Kidney (tissue), 14 donors: ENCODE measurements around the gene FAM171A1. TPM values are rescaled to one million over a fixed set of nuclear protein-coding genes. Genes with fewer than 3 reads are reported as not detected.

ENCODE experiments used
- DNase-seq, 5 donors: peaks; one replicate each; pipeline ENCODE4 v3.0.0-alpha.2; 2013 to 2020
- FAIRE-seq: peaks from 2 replicates; lab custom pipeline; 2012; peaks lifted over from hg19 to GRCh38; lab: Jason Lieb, UNC
- H3K27ac ChIP-seq, 2 donors: one replicate each; pipeline ENCODE4 v1.7.0; 2013; ENCODE audit warnings: low read depth in 2 of 2, low read length in 2 of 2, inconsistent platforms in 1 of 2
- H3K27me3 ChIP-seq: one replicate; pipeline ENCODE4 v1.7.1; 2013; ENCODE audit warnings: low read length, inconsistent platforms; ENCODE audit not compliant: control insufficient read depth, insufficient read depth
- H3K36me3 ChIP-seq, 3 donors: one replicate each; pipeline versions ENCODE4 v1.7.0 to v1.7.1; 2013; ENCODE audit warnings: low read length in 3 of 3, control low read depth in 1 of 3, inconsistent platforms in 1 of 3; ENCODE audit not compliant: insufficient read depth in 3 of 3, control insufficient read depth in 2 of 3
- H3K4me1 ChIP-seq, 3 donors: one replicate each; pipeline versions ENCODE4 v1.7.0 to v1.7.1; 2013; ENCODE audit warnings: low read length in 3 of 3, inconsistent platforms in 1 of 3, low read depth in 1 of 3; ENCODE audit not compliant: control insufficient read depth in 2 of 3, insufficient read depth in 2 of 3
- H3K4me3 ChIP-seq, 3 donors: one replicate each; pipeline versions ENCODE4 v1.7.0 to v1.8.1; 2013; ENCODE audit warnings: low read length in 3 of 3, control low read depth in 1 of 3, inconsistent platforms in 1 of 3
- H3K9ac ChIP-seq, 3 donors: one replicate each; pipeline versions ENCODE4 v1.7.0 to v1.7.1; 2013; ENCODE audit warnings: low read length in 3 of 3, control low read depth in 1 of 3, inconsistent platforms in 1 of 3
- H3K9me3 ChIP-seq, 3 donors: one replicate each; pipeline versions ENCODE4 v1.7.0 to v1.7.1; 2013; ENCODE audit warnings: low read length in 3 of 3, control low read depth in 1 of 3, inconsistent platforms in 1 of 3; ENCODE audit not compliant: control insufficient read depth in 2 of 3, insufficient read depth in 1 of 3
- intact Hi-C: fragments of 100-400 bp; cut with DNase I; formaldehyde crosslinking; loops from one replicate; pipeline ENCODE4 v1.11.1; 2022
- polyA plus RNA-seq: library from polyadenylated mRNA; stranded (reverse); fragments of 350-450 nt; fragmentation: Illumina TruSeq; extraction: RNeasy Lipid Tissue Mini Kit (QIAGEN cat#74804); gene quantifications from one replicate; pipeline ENCODE4 v1.2.3, GENCODE V29; 2014; ENCODE audit warnings: low read depth, low replicate concordance; ENCODE audit not compliant: insufficient read depth
- total RNA-seq: library from RNA; stranded (reverse); fragmentation: NEBNext Ultra II Directional; extraction: Animal tissue kit (Norgen Biotek cat#: 25700); gene quantifications from one replicate; pipeline ENCODE4 v1.2.1, GENCODE V29; 2021
- TF ChIP-seq, protein P1 (sequence below): IDR thresholded peaks from 3 replicates; pipeline ENCODE4 v1.5.1; 2012; ENCODE audit warnings: mild to moderate bottlenecking, moderate library complexity, borderline replicate concordance; ENCODE audit not compliant: insufficient read depth; ENCODE audit errors: extremely low read depth
- donor health status: control.
- donor health status: control.
- donor health status: control.
- donor health status: control.
- donor health status: control.
- donor health status: DM: yes; HTN: yes; CAD: no.
- donor health status: Normal renal cell carcinoma (clear cell type).

Gene FAM171A1
- total and polyA plus RNA-seq, 2 donors from 2014 or later: 30.4 to 53.0 TPM

DNA sequence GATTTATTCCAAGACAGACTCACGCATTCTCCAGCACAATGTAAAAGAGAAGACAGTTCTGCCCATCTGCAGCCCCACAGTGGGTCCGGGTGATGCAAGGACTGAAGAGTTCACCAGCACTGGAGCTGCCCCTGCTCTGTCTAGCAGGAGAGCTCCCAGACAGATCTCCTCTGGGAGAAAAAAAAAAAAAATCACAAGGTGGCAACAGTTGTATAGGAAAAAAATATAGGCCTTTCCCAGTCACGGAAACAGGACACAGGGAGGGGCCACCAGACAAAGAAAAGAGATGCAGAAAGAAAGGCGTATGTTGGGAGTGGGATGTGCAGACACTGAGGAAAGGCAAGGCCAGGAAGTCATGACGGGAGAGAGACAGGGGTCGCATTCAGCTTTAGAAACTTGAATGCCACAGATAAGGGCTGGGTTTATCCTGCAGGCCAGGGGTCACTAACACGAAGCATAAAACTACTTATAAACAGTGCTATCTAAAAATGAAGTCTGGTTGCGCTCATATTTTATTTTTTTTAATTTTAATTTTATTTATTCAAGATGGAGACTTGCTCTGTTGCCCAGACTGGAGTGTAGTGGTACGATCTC is 54.1 kb downstream of the FAM171A1 start:
- Histone ChIP-seq H3K9ac (peak overlapping the region in 1 of 3 donors; percentile 35), H3K36me3 (no peaks in the 10 kb centered on the region), H3K4me3 (no peak overlapping the region), H3K9me3 (no peaks in the 10 kb centered on the region), H3K27ac (no peak overlapping the region), H3K27me3 (no peaks in the 10 kb centered on the region), H3K4me1 (peaks cover 4 to 36% (median 10%) of the 10 kb centered on the region in 3 donors)
- FAIRE-seq: no peak
- TF ChIP-seq, protein P1, sequence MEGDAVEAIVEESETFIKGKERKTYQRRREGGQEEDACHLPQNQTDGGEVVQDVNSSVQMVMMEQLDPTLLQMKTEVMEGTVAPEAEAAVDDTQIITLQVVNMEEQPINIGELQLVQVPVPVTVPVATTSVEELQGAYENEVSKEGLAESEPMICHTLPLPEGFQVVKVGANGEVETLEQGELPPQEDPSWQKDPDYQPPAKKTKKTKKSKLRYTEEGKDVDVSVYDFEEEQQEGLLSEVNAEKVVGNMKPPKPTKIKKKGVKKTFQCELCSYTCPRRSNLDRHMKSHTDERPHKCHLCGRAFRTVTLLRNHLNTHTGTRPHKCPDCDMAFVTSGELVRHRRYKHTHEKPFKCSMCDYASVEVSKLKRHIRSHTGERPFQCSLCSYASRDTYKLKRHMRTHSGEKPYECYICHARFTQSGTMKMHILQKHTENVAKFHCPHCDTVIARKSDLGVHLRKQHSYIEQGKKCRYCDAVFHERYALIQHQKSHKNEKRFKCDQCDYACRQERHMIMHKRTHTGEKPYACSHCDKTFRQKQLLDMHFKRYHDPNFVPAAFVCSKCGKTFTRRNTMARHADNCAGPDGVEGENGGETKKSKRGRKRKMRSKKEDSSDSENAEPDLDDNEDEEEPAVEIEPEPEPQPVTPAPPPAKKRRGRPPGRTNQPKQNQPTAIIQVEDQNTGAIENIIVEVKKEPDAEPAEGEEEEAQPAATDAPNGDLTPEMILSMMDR: no peak
- DNase-seq: no peak
- intact Hi-C loops: no loop called here

DNA sequence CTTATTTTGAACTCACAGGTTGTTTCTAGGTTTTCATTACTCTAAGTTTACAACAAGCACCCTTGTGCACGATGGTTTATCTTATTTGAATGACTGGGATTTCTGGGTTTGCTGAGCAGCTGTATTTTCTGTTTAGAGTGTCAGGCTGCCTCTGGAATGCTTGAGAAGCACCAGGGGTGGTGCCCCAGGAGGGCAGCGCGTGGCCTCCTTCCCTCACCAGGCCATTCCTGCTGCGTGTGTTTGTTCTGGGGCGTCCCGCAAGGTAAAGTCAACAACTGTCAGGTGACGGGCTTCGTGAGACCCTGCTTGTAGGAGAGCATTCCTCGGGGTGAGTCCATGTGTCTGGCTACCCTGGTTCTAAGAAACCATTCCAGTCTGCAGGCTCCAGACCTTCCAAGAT is 54.9 kb downstream of the FAM171A1 start:
- no peak overlapping the region for H3K4me3 ChIP-seq
- intact Hi-C loops: no loop called here

DNA sequence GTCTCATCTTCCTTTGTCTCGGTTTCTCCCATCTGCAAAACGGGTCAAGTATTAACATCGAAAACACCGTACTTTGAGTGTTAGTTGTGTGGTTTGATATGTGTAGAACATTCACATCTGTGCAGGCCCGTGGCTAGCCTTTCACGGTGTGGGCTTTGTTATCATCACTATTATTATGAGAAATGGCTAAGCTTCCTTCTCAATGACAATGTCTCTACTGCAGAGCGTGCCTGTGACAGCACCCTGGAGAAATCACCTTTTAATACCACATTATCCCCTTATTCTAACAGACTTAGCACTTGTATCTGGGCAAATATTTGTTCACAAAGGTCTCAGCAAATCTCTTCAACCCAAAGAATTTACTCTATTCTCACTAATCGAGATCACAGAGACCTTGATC is 55.8 kb downstream of the FAM171A1 start:
- H3K36me3 ChIP-seq: no peaks in the 10 kb centered on the region
- no peak for FAIRE-seq
- intact Hi-C loops: no loop called here
- no peak overlapping the region for H3K4me3 ChIP-seq
- H3K4me1 ChIP-seq: peaks cover 0 to 37% (median 11%) of the 10 kb centered on the region in 3 donors
- no peaks in the 10 kb centered on the region for H3K27me3 ChIP-seq
- TF ChIP-seq, protein P1: no peak
- no peaks in the 10 kb centered on the region for H3K9me3 ChIP-seq
- DNase-seq: no peak
- peak overlapping the region in 1 of 2 donors; percentile 3 for H3K27ac ChIP-seq
- H3K9ac ChIP-seq: no peak overlapping the region

More for the DNA sequence above, 54.9 kb downstream of the FAM171A1 start:
- H3K36me3 ChIP-seq: no peaks in the 10 kb centered on the region
- no peaks in the 10 kb centered on the region for H3K27me3 ChIP-seq
- DNase-seq (no peak), FAIRE-seq (no peak)
- H3K27ac ChIP-seq: no peak overlapping the region
- H3K4me1 ChIP-seq: peaks cover 4 to 38% (median 14%) of the 10 kb centered on the region in 3 donors
- H3K9ac ChIP-seq: peak overlapping the region in 1 of 3 donors; percentile 35
- TF ChIP-seq, protein P1: no peak
- no peaks in the 10 kb centered on the region for H3K9me3 ChIP-seq
